GM21528 (cell line): ENCODE measurements around the gene CABLES1.

Experiments used
- ATAC-seq: cut with Tn5 transposase; IDR thresholded peaks from one replicate; pipeline ENCODE4 v1.9.1; 2021; ENCODE audit warnings: mild to moderate bottlenecking, moderate library complexity; ENCODE audit not compliant: unreplicated experiment, low FRiP score

CABLES1 gene

GRCh38 chr18:23189768-23190661, 54.7 kb downstream of the CABLES1 start:
- ATAC-seq: no peak

GRCh38 chr18:23191232-23191631, 55.9 kb downstream of the CABLES1 start:
- no peak for ATAC-seq

- no peak for ATAC-seq
These were observed 58.5 kb downstream of the CABLES1 start for GRCh38 chr18:23193742-23194141.

- no peak for ATAC-seq
These were observed 59.1 kb downstream of the CABLES1 start for GRCh38 chr18:23194155-23194996.

GRCh38 chr18:23194997-23195957, 60.0 kb downstream of the CABLES1 start:
- ATAC-seq: no peak

GRCh38 chr18:23196119-23197007, 61.1 kb downstream of the CABLES1 start:
- ATAC-seq: no peak

- ATAC-seq: no peak
These were observed 63.0 kb downstream of the CABLES1 start for GRCh38 chr18:23198217-23198845.

- ATAC-seq: no peak
These were observed 65.5 kb downstream of the CABLES1 start for GRCh38 chr18:23200756-23201155.

- ATAC-seq: no peak
These were observed 66.5 kb downstream of the CABLES1 start for GRCh38 chr18:23201741-23202140.

- ATAC-seq: no peak
These were observed 68.7 kb downstream of the CABLES1 start for GRCh38 chr18:23203891-23204432.

GRCh38 chr18:23204589-23205235, 69.4 kb downstream of the CABLES1 start:
- no peak for ATAC-seq

GRCh38 chr18:23205980-23206379, 70.7 kb downstream of the CABLES1 start:
- ATAC-seq: no peak

- ATAC-seq: no peak
These were observed 72.1 kb downstream of the CABLES1 start for GRCh38 chr18:23207191-23207955.

GRCh38 chr18:23207994-23208393, 72.7 kb downstream of the CABLES1 start:
- ATAC-seq: no peak

GRCh38 chr18:23208600-23208999, 73.3 kb downstream of the CABLES1 start:
- ATAC-seq: no peak

- no peak for ATAC-seq
These were observed 73.7 kb downstream of the CABLES1 start for GRCh38 chr18:23209031-23209430.

GRCh38 chr18:23209796-23210195, 74.5 kb downstream of the CABLES1 start:
- ATAC-seq: no peak
